ENCODE data around the gene GALNT16. TPM values are rescaled to one million over a fixed set of nuclear protein-coding genes. Genes with fewer than 3 reads are reported as not detected.

The GALNT16 gene
- total and polyA plus RNA-seq, 2 donors (not counting 3 experiments of a cell fraction or from before 2014, with no cell fraction given) = 0.39 to 0.49 TPM

DNA sequence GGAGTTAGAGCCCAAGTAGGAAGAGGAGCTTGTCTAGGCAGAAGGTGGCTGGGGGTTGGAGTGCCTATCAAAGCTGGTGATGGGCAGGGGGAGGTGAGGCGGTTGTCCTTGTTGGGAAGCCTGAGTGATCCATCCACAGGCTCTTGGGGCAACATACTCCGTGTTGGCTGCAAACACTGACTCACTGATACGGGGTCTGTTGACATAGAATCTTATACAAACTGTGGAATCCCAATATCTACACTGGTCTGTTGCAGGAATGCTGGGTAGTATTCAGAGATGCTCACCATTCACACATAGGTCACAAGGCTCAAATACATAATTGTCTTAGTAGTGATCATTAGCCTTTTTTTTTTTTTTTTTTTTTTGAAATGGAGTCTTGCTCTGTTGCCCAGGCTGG, 112.2 kb downstream of the GALNT16 start:
- dilution Hi-C loops (cut with MboI; ENCODE audit: extremely low pct_ligation_motif_present, low sequenced_read_pairs) (no loop called here), intact Hi-C loops (cut with micrococcal nuclease) (no loop called here)
- H3K27me3 ChIP-seq (ENCODE audit: control insufficient read depth in 2 of 2, insufficient read depth in 2 of 2, low read length in 2 of 2) = no peaks in the 10 kb centered on the region
- H3K79me2 ChIP-seq (ENCODE audit: control insufficient read depth, insufficient read depth, low read length) = no peaks in the 10 kb centered on the region
- H3K4me2 ChIP-seq (ENCODE audit: insufficient read depth, low read length) = no peak overlapping the region
- TF ChIP-seq CTCF (IDR thresholded peaks at IDR 0.05; ENCODE audit: extremely low read depth in 1 of 2, insufficient read depth in 1 of 2, low read depth in 1 of 2, low read length in 2 of 2) (no peak), FOS (IDR thresholded peaks at IDR 0.05; ENCODE audit: borderline replicate concordance, insufficient read depth, low read length) (no peak), MYC (IDR thresholded peaks at IDR 0.05; ENCODE audit: low read depth, low read length) (no peak), EZH2 (IDR thresholded peaks at IDR 0.05; ENCODE audit: borderline replicate concordance, low read depth, low read length, severe bottlenecking) (no peak), POLR2A (IDR thresholded peaks at IDR 0.05; ENCODE audit: low read depth, low read length) (no peak), MAX (IDR thresholded peaks at IDR 0.05; ENCODE audit: insufficient read depth, insufficient read length) (no peak), GATA2 (IDR thresholded peaks at IDR 0.05; ENCODE audit: insufficient read depth, insufficient read length, low read depth, low read length) (no peak), JUN (IDR thresholded peaks at IDR 0.05; ENCODE audit: borderline replicate concordance, insufficient read depth, insufficient read length, low read depth) (no peak), POLR2AphosphoS5 (IDR thresholded peaks at IDR 0.05; ENCODE audit: insufficient read depth, low read depth, low read length) (no peak)
- no peak for DNase-seq (ENCODE audit: low read depth, low spot score)
- H3K36me3 ChIP-seq (ENCODE audit: control insufficient read depth in 2 of 2, extremely low read depth in 1 of 2, insufficient read depth in 2 of 2, low read length in 2 of 2) = peaks cover 3 to 8% of the 10 kb centered on the region in 2 experiments
- H3K4me1 ChIP-seq (ENCODE audit: control insufficient read depth, extremely low read depth, insufficient read depth, low read length) = no peaks in the 10 kb centered on the region
- no peaks in the 10 kb centered on the region for H4K20me1 ChIP-seq (replicated peaks; ENCODE audit: control insufficient read depth, extremely low read depth, insufficient read depth, low read length)
- H3K9ac ChIP-seq (replicated peaks; ENCODE audit: extremely low read depth, insufficient read depth, low read length) = no peak overlapping the region
- FAIRE-seq = no peak
- BruUV-seq (replicated peaks) = no TSS peak
- CTCF ChIA-PET = no interaction called here
- H3K9me3 ChIP-seq (replicated peaks; ENCODE audit: control insufficient read depth, insufficient read depth, low read length) = no peaks in the 10 kb centered on the region
- no peak overlapping the region for H3K27ac ChIP-seq (ENCODE audit: insufficient read depth, low read depth, low read length)
- H3K4me3 ChIP-seq (replicated peaks in 1 of 3; ENCODE audit: insufficient read depth in 1 of 3, low read depth in 1 of 3, low read length in 3 of 3) = no peak overlapping the region
- POLR2A ChIA-PET = no interaction called here
- no peak overlapping the region for H2AFZ ChIP-seq (ENCODE audit: low read depth, low read length)
- no peaks in the 10 kb centered on the region for H3K9me1 ChIP-seq (replicated peaks; ENCODE audit: control insufficient read depth, extremely low read depth, insufficient read depth, low read length)

All from endothelial cell of umbilical vein (primary cell).